Upper lobe of left lung (tissue), 6 donors: ENCODE measurements around the gene WSB2. TPM values are rescaled to one million over a fixed set of nuclear protein-coding genes. Genes with fewer than 3 reads are reported as not detected.

Experiments
- ATAC-seq, 2 donors: fragments of 200-7000 bp; cut with Tn5 transposase; one replicate each; pipeline ENCODE4 v1.9.1; 2022; ENCODE audit warnings: mild to moderate bottlenecking in 2 of 2, moderate library complexity in 2 of 2; ENCODE audit not compliant: low FRiP score in 2 of 2
- DNase-seq, 2 donors: peaks; one replicate each; pipeline ENCODE4 v3.0.0-alpha.2; 2019 to 2020
- H3K27ac ChIP-seq, 4 donors: fragments of 200-600 bp; sonication (generic); one replicate each; pipeline ENCODE4 v1.5.1; 2016 to 2019
- H3K27me3 ChIP-seq, 4 donors: fragments of 200-600 bp; sonication (generic); one replicate each; pipeline ENCODE4 v1.5.1; 2017 to 2019
- H3K36me3 ChIP-seq, 4 donors: fragments of 200-600 bp; sonication (generic); one replicate each; pipeline ENCODE4 v1.5.1; 2016 to 2019
- H3K4me1 ChIP-seq, 4 donors: fragments of 200-600 bp; sonication (generic); one replicate each; pipeline ENCODE4 v1.5.1; 2018 to 2019
- H3K4me3 ChIP-seq, 4 donors: fragments of 200-600 bp; sonication (generic); one replicate each; pipeline ENCODE4 v1.5.1; 2017 to 2019; ENCODE audit warnings: mild to moderate bottlenecking in 2 of 4, moderate library complexity in 1 of 4
- H3K9me3 ChIP-seq, 4 donors: fragments of 200-600 bp; sonication (generic); one replicate each; pipeline ENCODE4 v1.5.1; 2018 to 2019
- EP300 ChIP-seq, 4 donors: sonication (generic); formaldehyde crosslinking; IDR thresholded peaks; one replicate each; pipeline ENCODE4 v1.5.1; 2017; ENCODE audit warnings: antibody characterized with exemption in 4 of 4, control low read depth in 2 of 4
- POLR2A ChIP-seq, 4 donors: fragments of 450-650 bp; IDR thresholded peaks; one replicate each; pipeline ENCODE4 v1.5.1; 2016 to 2017; ENCODE audit warnings: antibody characterized with exemption in 4 of 4, mild to moderate bottlenecking in 2 of 4
- POLR2AphosphoS5 ChIP-seq, 2 donors: sonication (generic); formaldehyde crosslinking; IDR thresholded peaks; one replicate each; pipeline ENCODE4 v1.5.1; 2017; ENCODE audit warnings: antibody characterized with exemption in 2 of 2
- WGBS, 2 donors: methylation state at CpG; one replicate each; pipeline ENCODE4 v1.1.5; 2017 to 2018; 5-methylcytosine and 5-hydroxymethylcytosine counted together
- total RNA-seq, 6 donors: library from RNA; depleted of rRNA in 4 of 6; stranded (reverse); fragments of >200 nt in 4 of 6; gene quantifications; one replicate each; pipeline versions ENCODE4 v1.1.0 to v1.2.1, GENCODE V29; 2016 to 2021
- TF ChIP-seq, protein P1 (sequence below), 6 experiments: fragments of 450-650 bp in 4 of 6; fragments of 200-600 bp in 2 of 6; sonication (generic) in 2 of 6; IDR thresholded peaks; one replicate each; pipeline ENCODE4 v1.5.1; 2016 to 2019; ENCODE audit warnings: antibody characterized with exemption in 6 of 6
- donor health status: DM: no; HTN: no; CAD: no; lungs with moderate emphysema.
- donor health status: DM: no; HTN: yes; CAD: no; lungs with severe emphysema.

The WSB2 gene
- total RNA-seq, 6 donors from 2014 or later: 46.1 to 112 (median 90.3) TPM

DNA sequence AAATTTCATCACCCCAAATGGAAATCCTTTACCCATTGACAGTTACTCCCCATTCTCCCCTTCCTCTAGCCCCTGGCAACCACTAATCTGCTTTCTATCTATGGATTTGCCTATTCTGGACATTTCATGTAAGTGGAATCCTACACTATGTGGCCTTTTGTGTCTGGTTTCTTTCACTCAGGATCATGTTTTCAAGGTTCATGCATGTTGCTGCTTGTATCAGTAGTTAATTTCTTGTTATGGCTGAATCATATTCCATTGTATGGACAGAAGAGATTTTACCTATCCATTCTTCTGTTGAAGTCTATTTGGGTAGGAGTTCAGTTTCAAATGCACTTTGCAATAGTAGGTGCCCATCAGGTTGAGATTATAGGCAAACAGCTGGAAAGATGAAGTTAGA lies 43.1 kb downstream of the WSB2 start:
- Histone ChIP-seq H3K27ac (no peak overlapping the region), H3K4me3 (no peak overlapping the region), H3K4me1 (peaks cover 7 to 17% (median 13%) of the 10 kb centered on the region in 4 donors), H3K27me3 (no peaks in the 10 kb centered on the region), H3K36me3 (peaks cover 5 to 41% (median 21%) of the 10 kb centered on the region in 4 donors), H3K9me3 (no peaks in the 10 kb centered on the region)
- ATAC-seq (no peak), DNase-seq (no peak)
- no peak for TF ChIP-seq POLR2AphosphoS5 (IDR thresholded peaks at IDR 0.05)
- TF ChIP-seq, protein P1, sequence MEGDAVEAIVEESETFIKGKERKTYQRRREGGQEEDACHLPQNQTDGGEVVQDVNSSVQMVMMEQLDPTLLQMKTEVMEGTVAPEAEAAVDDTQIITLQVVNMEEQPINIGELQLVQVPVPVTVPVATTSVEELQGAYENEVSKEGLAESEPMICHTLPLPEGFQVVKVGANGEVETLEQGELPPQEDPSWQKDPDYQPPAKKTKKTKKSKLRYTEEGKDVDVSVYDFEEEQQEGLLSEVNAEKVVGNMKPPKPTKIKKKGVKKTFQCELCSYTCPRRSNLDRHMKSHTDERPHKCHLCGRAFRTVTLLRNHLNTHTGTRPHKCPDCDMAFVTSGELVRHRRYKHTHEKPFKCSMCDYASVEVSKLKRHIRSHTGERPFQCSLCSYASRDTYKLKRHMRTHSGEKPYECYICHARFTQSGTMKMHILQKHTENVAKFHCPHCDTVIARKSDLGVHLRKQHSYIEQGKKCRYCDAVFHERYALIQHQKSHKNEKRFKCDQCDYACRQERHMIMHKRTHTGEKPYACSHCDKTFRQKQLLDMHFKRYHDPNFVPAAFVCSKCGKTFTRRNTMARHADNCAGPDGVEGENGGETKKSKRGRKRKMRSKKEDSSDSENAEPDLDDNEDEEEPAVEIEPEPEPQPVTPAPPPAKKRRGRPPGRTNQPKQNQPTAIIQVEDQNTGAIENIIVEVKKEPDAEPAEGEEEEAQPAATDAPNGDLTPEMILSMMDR (IDR thresholded peaks at IDR 0.05): no peak
- no peak for TF ChIP-seq EP300 (IDR thresholded peaks at IDR 0.05)
- TF ChIP-seq POLR2A (IDR thresholded peaks at IDR 0.05): no peak

GRCh38 chr12:118016424-118017264 lies 44.3 kb downstream of the WSB2 start, which contains the start of gene RFC5:
Gene RFC5 (plus strand): TSS chr12:118016703. CDS start chr12:118016828, 125 bp downstream.
- ATAC-seq (peak; percentile 97 to 99), DNase-seq (peak; percentile 98)
- H3K4me3 ChIP-seq: peak within 1 kb of the TSS; percentile 74 to 98 (median 92)
- H3K27ac ChIP-seq: peak within 1 kb of the TSS; percentile 53 to 78 (median 68)
- peaks cover 5 to 28% (median 15%) of the 10 kb centered on the region in 4 donors for H3K36me3 ChIP-seq
- H3K4me1 ChIP-seq: peaks cover 7 to 17% (median 13%) of the 10 kb centered on the region in 4 donors
- WGBS, 2 donors: 1% methylated on average over 30 to 44 of the region's 61 CpGs
- H3K9me3 ChIP-seq: no peaks in the 10 kb centered on the region
- no peaks in the 10 kb centered on the region for H3K27me3 ChIP-seq
- peak; percentile 59 to 63 for TF ChIP-seq POLR2AphosphoS5 (IDR thresholded peaks at IDR 0.05)
- TF ChIP-seq EP300 (IDR thresholded peaks at IDR 0.05): no peak
- TF ChIP-seq POLR2A (IDR thresholded peaks at IDR 0.05): peak in 2 of 4 donors; percentile 34 to 36
- TF ChIP-seq, protein P1 (IDR thresholded peaks at IDR 0.05): no peak

GRCh38 chr12:118015944-118016343 lies 45.0 kb downstream of the WSB2 start:
- Histone ChIP-seq H3K27ac (no peak overlapping the region), H3K36me3 (peaks cover 5 to 21% (median 11%) of the 10 kb centered on the region in 4 donors), H3K27me3 (no peaks in the 10 kb centered on the region), H3K9me3 (no peaks in the 10 kb centered on the region), H3K4me3 (peak overlapping the region in 3 of 4 donors; percentile 74 to 98 (median 96)), H3K4me1 (peaks cover 7 to 17% (median 13%) of the 10 kb centered on the region in 4 donors)
- 29 to 33% methylated on average over 9 of the region's 9 CpGs for WGBS, 2 donors
- no peak for DNase-seq
- no peak for ATAC-seq
- TF ChIP-seq, protein P1 (IDR thresholded peaks at IDR 0.05): no peak
- TF ChIP-seq POLR2A (IDR thresholded peaks at IDR 0.05) (no peak), POLR2AphosphoS5 (IDR thresholded peaks at IDR 0.05) (no peak), EP300 (IDR thresholded peaks at IDR 0.05) (no peak)

DNA sequence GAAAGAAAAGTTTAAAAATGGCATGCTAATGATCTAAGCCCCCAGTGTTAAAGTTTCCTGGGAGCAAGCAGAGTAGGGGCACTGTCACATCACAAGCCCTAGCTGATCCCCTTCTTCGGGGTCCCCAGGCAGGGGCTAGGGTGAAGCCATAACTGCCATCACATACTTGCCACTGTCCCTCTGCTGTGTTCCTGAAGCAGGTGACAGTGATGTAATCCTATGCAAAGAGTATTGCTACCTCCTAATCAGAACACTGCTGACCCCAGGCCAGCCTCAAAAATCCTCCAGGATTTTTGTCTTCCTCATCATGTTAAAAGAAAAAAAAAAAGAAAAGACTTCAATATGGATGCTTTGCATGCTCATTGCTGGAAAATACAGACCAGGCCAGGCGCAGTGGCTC lies 45.7 kb downstream of the WSB2 start:
- TF ChIP-seq EP300 (IDR thresholded peaks at IDR 0.05) (no peak), POLR2AphosphoS5 (IDR thresholded peaks at IDR 0.05) (no peak)
- TF ChIP-seq, protein P1 (IDR thresholded peaks at IDR 0.05): no peak
- DNase-seq: no peak
- Histone ChIP-seq H3K4me1 (peaks cover 7 to 17% (median 13%) of the 10 kb centered on the region in 4 donors), H3K4me3 (no peak overlapping the region), H3K27me3 (no peaks in the 10 kb centered on the region), H3K9me3 (no peaks in the 10 kb centered on the region), H3K36me3 (peaks cover 1 to 15% (median 8%) of the 10 kb centered on the region in 4 donors), H3K27ac (no peak overlapping the region)
- ATAC-seq: no peak
- WGBS, 2 donors: 90 to 95% methylated on average over 2 of the region's 2 CpGs
